Neural crest cell (in vitro differentiated cells): ENCODE data around the gene C1orf198. TPM values are rescaled to one million over a fixed set of nuclear protein-coding genes. Genes with fewer than 3 reads are reported as not detected.

Experiments used
- DNase-seq: peaks from one replicate; pipeline ENCODE4 v3.0.0; 2021; ENCODE audit warnings: low read depth, mixed read lengths, low spot score
- H3K27ac Mint-ChIP-seq: one replicate; pipeline ENCODE4 v1.8.0; 2021; ENCODE audit warnings: mild to moderate bottlenecking, mixed read lengths; ENCODE audit not compliant: unreplicated experiment
- H3K27me3 Mint-ChIP-seq: 2 replicates; pipeline ENCODE4 v1.8.0; 2021; ENCODE audit warnings: low read depth, mild to moderate bottlenecking, mixed read lengths
- H3K36me3 Mint-ChIP-seq: 2 replicates; pipeline ENCODE4 v1.8.0; 2021; ENCODE audit warnings: low read depth, mild to moderate bottlenecking, mixed read lengths
- H3K4me1 Mint-ChIP-seq: 2 replicates; pipeline ENCODE4 v1.8.0; 2021; ENCODE audit warnings: mixed read lengths
- H3K4me3 Mint-ChIP-seq: one replicate; pipeline ENCODE4 v1.8.0; 2021; ENCODE audit warnings: mild to moderate bottlenecking, mixed read lengths
- H3K9me3 Mint-ChIP-seq: 2 replicates; pipeline ENCODE4 v1.8.0; 2021; ENCODE audit warnings: mixed read lengths
- CTCF ChIP-seq: fragments of 200-600 bp; sonication (generic); conservative IDR thresholded peaks from 2 replicates; pipeline ENCODE4 v1.5.0; 2021; ENCODE audit warnings: antibody characterized with exemption, mild to moderate bottlenecking
- total RNA-seq: library from RNA; stranded (reverse); gene quantifications from 2 replicates; pipeline ENCODE4 v1.2.1, GENCODE V29; 2021

The C1orf198 gene
- total RNA-seq, 1 donor from 2014 or later = 73.5 TPM

- no peaks in the 10 kb centered on the region for H3K27me3 Mint-ChIP-seq
- H3K9me3 Mint-ChIP-seq = peaks cover 12% of the 10 kb centered on the region
- no peak for DNase-seq
- no peak overlapping the region for H3K27ac Mint-ChIP-seq
- no peak overlapping the region for H3K4me3 Mint-ChIP-seq
- peaks cover 10% of the 10 kb centered on the region for H3K4me1 Mint-ChIP-seq
- TF ChIP-seq CTCF = no peak
- H3K36me3 Mint-ChIP-seq = peaks cover 5% of the 10 kb centered on the region
Observed at GRCh38 chr1:230808281-230808872, 59.9 kb downstream of the C1orf198 start.

- TF ChIP-seq CTCF = no peak
- H3K36me3 Mint-ChIP-seq = peaks cover 5% of the 10 kb centered on the region
- no peaks in the 10 kb centered on the region for H3K27me3 Mint-ChIP-seq
- peaks cover 10% of the 10 kb centered on the region for H3K4me1 Mint-ChIP-seq
- no peak overlapping the region for H3K4me3 Mint-ChIP-seq
- no peak for DNase-seq
- H3K9me3 Mint-ChIP-seq = peaks cover 8% of the 10 kb centered on the region
- peak overlapping the region; percentile 85 for H3K27ac Mint-ChIP-seq
Observed at GRCh38 chr1:230807561-230808280, 60.6 kb downstream of the C1orf198 start.

- Mint-ChIP-seq H3K9me3 (peaks cover 2% of the 10 kb centered on the region), H3K27me3 (no peaks in the 10 kb centered on the region), H3K36me3 (no peaks in the 10 kb centered on the region), H3K27ac (no peak overlapping the region), H3K4me1 (peaks cover 10% of the 10 kb centered on the region), H3K4me3 (no peak overlapping the region)
- no peak for DNase-seq
- TF ChIP-seq CTCF = no peak
Observed at GRCh38 chr1:230807029-230807428, 61.3 kb downstream of the C1orf198 start.

- no peak for DNase-seq
- peaks cover 10% of the 10 kb centered on the region for H3K4me1 Mint-ChIP-seq
- H3K9me3 Mint-ChIP-seq = peaks cover 2% of the 10 kb centered on the region
- no peaks in the 10 kb centered on the region for H3K27me3 Mint-ChIP-seq
- TF ChIP-seq CTCF = no peak
- no peak overlapping the region for H3K4me3 Mint-ChIP-seq
- no peaks in the 10 kb centered on the region for H3K36me3 Mint-ChIP-seq
- H3K27ac Mint-ChIP-seq = no peak overlapping the region
Observed at GRCh38 chr1:230806552-230806951, 61.8 kb downstream of the C1orf198 start.

GRCh38 chr1:230804396-230804795 is 63.9 kb downstream of the C1orf198 start:
- peaks cover 2% of the 10 kb centered on the region for H3K9me3 Mint-ChIP-seq
- H3K27me3 Mint-ChIP-seq = no peaks in the 10 kb centered on the region
- no peak for TF ChIP-seq CTCF

More at GRCh38 chr1:230804396-230804795, 63.9 kb downstream of the C1orf198 start:
- Mint-ChIP-seq H3K36me3 (no peaks in the 10 kb centered on the region), H3K4me1 (peaks cover 10% of the 10 kb centered on the region), H3K27ac (no peak overlapping the region), H3K4me3 (no peak overlapping the region)
- DNase-seq = no peak
